ENCODE data around the gene PTPRM. TPM values are rescaled to one million over a fixed set of nuclear protein-coding genes. Genes with fewer than 3 reads are reported as not detected.

The PTPRM gene
- total RNA-seq, 4 donors from 2014 or later, result 81.5 to 98.9 (median 86.8) TPM

DNA sequence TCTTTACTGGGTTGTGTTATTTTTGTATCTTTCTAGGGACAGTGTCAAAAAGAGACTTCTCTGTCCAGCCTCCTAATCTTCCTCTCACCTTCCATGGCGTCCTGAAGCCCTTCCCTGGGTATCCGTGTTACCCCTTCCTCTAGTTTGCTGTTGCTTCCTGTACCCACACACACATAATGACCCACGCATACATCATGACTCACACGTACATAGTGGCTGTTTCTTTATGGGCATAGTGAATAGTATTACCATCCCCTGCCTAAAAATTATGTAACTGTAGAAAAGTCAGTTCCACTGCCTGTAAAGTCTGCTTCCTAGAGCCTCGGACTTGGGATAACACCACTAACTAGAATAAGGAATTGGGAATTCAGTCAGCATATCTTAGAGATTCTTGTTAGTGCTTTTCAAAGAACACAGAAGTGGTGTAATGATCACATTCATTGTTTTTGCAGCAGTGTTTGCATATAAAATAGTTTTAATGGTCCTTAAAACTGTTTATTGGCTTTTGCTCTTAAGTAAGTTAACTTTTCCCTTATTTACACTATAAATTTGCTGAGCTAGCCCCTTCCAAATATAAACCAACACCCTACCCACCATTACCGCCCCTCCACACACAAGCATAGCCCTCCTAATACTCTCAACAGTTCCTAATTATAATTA, 733.8 kb downstream of the PTPRM start:
- H3K36me3 ChIP-seq, result peaks cover 0 to 40% of the 10 kb centered on the region in 2 donors
- H3K9me3 ChIP-seq, result no peaks in the 10 kb centered on the region
- no peaks in the 10 kb centered on the region for H3K27me3 ChIP-seq
- H3K4me1 ChIP-seq, result peaks cover 0 to 10% (median 0%) of the 10 kb centered on the region in 3 donors
- 91 to 98% methylated on average over 6 of the region's 6 CpGs for WGBS, 2 donors (ENCODE audit: low coverage in 1 of 2)
- H3K4me3 ChIP-seq, result no peak overlapping the region
- no peak overlapping the region for H3K27ac ChIP-seq
- TF ChIP-seq, protein P1, sequence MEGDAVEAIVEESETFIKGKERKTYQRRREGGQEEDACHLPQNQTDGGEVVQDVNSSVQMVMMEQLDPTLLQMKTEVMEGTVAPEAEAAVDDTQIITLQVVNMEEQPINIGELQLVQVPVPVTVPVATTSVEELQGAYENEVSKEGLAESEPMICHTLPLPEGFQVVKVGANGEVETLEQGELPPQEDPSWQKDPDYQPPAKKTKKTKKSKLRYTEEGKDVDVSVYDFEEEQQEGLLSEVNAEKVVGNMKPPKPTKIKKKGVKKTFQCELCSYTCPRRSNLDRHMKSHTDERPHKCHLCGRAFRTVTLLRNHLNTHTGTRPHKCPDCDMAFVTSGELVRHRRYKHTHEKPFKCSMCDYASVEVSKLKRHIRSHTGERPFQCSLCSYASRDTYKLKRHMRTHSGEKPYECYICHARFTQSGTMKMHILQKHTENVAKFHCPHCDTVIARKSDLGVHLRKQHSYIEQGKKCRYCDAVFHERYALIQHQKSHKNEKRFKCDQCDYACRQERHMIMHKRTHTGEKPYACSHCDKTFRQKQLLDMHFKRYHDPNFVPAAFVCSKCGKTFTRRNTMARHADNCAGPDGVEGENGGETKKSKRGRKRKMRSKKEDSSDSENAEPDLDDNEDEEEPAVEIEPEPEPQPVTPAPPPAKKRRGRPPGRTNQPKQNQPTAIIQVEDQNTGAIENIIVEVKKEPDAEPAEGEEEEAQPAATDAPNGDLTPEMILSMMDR (IDR thresholded peaks at IDR 0.05), result no peak
- TF ChIP-seq POLR2A (IDR thresholded peaks at IDR 0.05) (no peak), POLR2AphosphoS5 (IDR thresholded peaks at IDR 0.05) (no peak), EP300 (IDR thresholded peaks at IDR 0.05) (no peak)
- no peak for ATAC-seq

DNA sequence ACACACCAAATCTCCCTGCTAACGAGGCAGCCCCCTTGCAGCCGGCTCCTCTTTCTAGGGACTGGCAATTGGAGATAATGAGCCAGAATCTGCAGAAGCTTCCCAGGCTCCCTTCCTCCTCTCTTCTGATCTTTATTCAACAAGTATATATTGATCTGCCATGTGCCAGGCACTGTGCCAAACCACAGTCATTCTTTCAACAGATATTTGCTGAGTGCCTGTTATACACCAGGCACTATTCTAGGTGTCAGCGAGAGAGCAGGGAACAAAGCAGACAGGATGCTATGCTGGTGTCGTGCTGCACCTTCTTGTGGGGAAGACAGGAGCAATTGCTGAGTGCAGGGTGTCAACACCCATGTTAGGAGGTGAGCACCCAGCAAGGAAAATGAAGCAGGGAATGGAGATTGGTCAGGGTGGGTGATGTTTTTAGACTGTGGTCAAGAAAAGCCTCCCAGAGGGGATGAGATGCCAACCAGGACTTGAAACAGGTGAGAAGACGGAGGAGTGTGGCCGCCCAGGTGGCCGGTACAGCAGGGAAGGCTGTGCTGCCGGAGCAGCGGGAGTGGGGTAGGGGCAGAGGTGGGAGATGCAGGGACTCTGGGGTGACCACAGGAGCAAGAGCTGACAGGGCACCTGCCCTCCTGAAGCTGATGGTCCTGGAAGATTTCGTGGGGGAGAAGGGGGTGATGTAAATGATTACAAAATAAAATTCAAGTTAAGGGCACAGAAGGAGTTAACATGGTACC, 734.5 kb downstream of the PTPRM start:
- ATAC-seq, result no peak
- TF ChIP-seq, protein P1 (IDR thresholded peaks at IDR 0.05), result no peak
- no peak for TF ChIP-seq EP300 (IDR thresholded peaks at IDR 0.05)
- TF ChIP-seq POLR2A (IDR thresholded peaks at IDR 0.05), result no peak
- TF ChIP-seq POLR2AphosphoS5 (IDR thresholded peaks at IDR 0.05), result no peak
- 96 to 98% methylated on average over 8 to 9 of the region's 10 CpGs for WGBS, 2 donors (ENCODE audit: low coverage in 1 of 2)
- peaks cover 0 to 10% (median 0%) of the 10 kb centered on the region in 3 donors for H3K4me1 ChIP-seq
- no peaks in the 10 kb centered on the region for H3K9me3 ChIP-seq
- no peak overlapping the region for H3K4me3 ChIP-seq
- no peak overlapping the region for H3K27ac ChIP-seq
- no peaks in the 10 kb centered on the region for H3K27me3 ChIP-seq
- H3K36me3 ChIP-seq, result peaks cover 0 to 37% of the 10 kb centered on the region in 2 donors

DNA sequence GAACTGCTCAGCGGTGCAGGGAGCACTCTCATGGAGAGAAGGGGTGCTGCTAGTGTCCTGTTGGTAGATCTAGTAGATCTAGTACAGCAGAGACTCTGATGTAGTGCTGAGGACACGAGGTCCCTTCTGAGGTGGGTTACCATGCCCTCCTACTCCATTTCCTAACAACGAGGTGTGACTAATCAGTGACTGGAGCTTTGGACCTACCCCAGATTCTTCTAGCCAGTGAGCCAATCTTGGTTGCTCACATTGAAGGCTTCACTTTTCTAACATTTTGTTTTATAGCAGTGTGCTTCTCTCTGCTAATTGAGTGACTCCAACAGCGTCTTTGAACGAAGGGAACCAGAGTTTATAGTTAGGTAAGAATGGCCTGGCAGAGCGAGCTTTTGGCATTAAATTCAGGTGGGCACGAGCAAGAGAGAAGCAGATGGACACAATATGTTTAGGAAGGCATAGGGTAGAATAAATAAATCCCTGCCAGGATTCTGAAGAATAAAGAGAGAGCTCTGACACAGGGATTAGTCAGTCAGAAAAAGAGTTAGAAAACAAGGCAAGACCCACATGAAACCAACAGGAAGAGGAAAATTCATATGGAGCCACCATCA, 736.1 kb downstream of the PTPRM start:
- Histone ChIP-seq H3K27me3 (no peaks in the 10 kb centered on the region), H3K9me3 (no peaks in the 10 kb centered on the region), H3K36me3 (peaks cover 0 to 21% of the 10 kb centered on the region in 2 donors), H3K27ac (no peak overlapping the region), H3K4me3 (no peak overlapping the region), H3K4me1 (peaks cover 0 to 10% (median 0%) of the 10 kb centered on the region in 3 donors)
- no peak for ATAC-seq
- TF ChIP-seq POLR2AphosphoS5 (IDR thresholded peaks at IDR 0.05) (no peak), POLR2A (IDR thresholded peaks at IDR 0.05) (no peak), EP300 (IDR thresholded peaks at IDR 0.05) (no peak)
- TF ChIP-seq, protein P1 (IDR thresholded peaks at IDR 0.05), result no peak
- 81 to 100% methylated on average over 1 to 2 of the region's 7 CpGs for WGBS, 2 donors (ENCODE audit: low coverage in 1 of 2)

DNA sequence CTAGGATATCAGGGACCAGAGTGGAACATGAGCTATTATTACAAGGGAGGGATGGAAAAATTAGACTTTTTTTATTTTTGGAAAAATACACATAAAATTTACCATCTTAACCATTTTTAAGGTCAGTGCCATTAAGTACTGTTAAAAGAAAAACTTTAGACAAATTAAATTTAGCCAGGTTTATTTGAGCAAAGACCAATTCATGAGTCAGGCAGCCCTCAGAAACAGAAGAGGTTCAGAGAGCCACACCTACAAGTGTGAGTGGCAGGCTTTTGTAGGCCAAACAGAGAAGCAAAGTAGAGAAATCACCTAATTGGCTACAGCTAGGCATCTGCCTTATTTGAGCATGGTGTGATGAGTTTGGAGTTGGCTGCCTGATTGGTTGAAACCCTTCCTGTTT, 740.8 kb downstream of the PTPRM start:
- Histone ChIP-seq H3K4me3 (no peak overlapping the region), H3K36me3 (peaks cover 0 to 17% of the 10 kb centered on the region in 2 donors), H3K27me3 (no peaks in the 10 kb centered on the region), H3K27ac (no peak overlapping the region), H3K4me1 (no peaks in the 10 kb centered on the region), H3K9me3 (no peaks in the 10 kb centered on the region)
- no peak for TF ChIP-seq POLR2AphosphoS5 (IDR thresholded peaks at IDR 0.05)
- TF ChIP-seq, protein P1 (IDR thresholded peaks at IDR 0.05), result no peak
- TF ChIP-seq EP300 (IDR thresholded peaks at IDR 0.05), result no peak
- TF ChIP-seq POLR2A (IDR thresholded peaks at IDR 0.05), result no peak
- no peak for ATAC-seq

Data from gastroesophageal sphincter (tissue), 4 donors.